Astrocyte (in vitro differentiated cells and primary cell): ENCODE measurements around the gene ZNF276.

ENCODE experiments used
- EZH2 ChIP-seq: IDR thresholded peaks from 2 replicates; pipeline ENCODE4 v1.6.1; 2012; ENCODE audit warnings: mild to moderate bottlenecking, low read length, inconsistent platforms; ENCODE audit not compliant: insufficient read depth
- TF ChIP-seq, protein P1 (sequence below): IDR thresholded peaks from 2 replicates; pipeline ENCODE4 v1.5.1; 2011; ENCODE audit warnings: low read depth, mild to moderate bottlenecking, inconsistent platforms, low read length, moderate library complexity; ENCODE audit not compliant: insufficient read depth

DNA sequence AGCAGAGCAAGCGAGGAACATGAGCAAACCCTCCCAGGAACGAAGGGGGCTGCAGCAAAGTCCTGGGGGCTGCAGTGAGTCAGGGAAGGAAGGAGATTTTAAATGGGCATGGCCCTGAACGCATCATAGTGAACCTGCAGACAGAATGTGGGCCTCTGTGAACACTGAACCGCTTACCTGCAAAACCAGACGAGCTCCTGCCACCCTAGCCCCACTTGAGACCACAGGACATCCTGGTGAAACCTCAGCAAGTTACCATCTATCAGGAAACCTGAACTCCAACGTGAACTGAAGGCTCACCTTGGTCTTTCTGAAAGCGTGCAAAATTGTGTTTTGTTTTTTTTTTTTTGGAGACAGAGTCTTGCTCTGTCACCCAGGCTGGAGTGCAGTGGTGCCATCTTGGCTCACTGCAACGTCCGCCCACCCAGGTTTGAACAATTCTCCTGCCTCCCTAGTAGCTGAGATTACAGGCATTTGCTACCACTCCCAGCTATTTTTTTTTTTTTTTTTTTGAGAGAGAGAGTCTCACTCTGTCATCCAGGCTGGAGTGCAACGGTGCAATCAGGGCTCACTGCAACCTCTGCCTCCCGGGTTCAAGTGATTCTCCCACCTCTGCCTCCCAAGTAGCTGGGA, 64.3 kb downstream of the ZNF276 start:
- TF ChIP-seq, protein P1, sequence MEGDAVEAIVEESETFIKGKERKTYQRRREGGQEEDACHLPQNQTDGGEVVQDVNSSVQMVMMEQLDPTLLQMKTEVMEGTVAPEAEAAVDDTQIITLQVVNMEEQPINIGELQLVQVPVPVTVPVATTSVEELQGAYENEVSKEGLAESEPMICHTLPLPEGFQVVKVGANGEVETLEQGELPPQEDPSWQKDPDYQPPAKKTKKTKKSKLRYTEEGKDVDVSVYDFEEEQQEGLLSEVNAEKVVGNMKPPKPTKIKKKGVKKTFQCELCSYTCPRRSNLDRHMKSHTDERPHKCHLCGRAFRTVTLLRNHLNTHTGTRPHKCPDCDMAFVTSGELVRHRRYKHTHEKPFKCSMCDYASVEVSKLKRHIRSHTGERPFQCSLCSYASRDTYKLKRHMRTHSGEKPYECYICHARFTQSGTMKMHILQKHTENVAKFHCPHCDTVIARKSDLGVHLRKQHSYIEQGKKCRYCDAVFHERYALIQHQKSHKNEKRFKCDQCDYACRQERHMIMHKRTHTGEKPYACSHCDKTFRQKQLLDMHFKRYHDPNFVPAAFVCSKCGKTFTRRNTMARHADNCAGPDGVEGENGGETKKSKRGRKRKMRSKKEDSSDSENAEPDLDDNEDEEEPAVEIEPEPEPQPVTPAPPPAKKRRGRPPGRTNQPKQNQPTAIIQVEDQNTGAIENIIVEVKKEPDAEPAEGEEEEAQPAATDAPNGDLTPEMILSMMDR, result no peak
- no peak for TF ChIP-seq EZH2
